Natural killer cell (primary cell): ENCODE measurements around the gene STT3B. TPM values are rescaled to one million over a fixed set of nuclear protein-coding genes. Genes with fewer than 3 reads are reported as not detected.

Experiments used
- ATAC-seq, 3 donors: fragments of 150-1000 bp in 2 of 3; fragments of 200-7000 bp in 1 of 3; cut with Tn5 transposase; 1 replicate in 1 of 3; 2 replicates in 2 of 3; pipeline ENCODE4 v1.10.0; 2021; ENCODE audit warnings: mild to moderate bottlenecking in 2 of 3, moderate library complexity in 2 of 3
- DNase-seq, 2 donors: peaks; one replicate each; pipeline versions ENCODE4 v3.0.0 to v3.0.0-alpha.2; 2013 to 2021; ENCODE audit warnings: mixed read lengths in 1 of 2
- H3K27ac ChIP-seq: one replicate; pipeline ENCODE4 v1.5.1; 2013; ENCODE audit warnings: mild to moderate bottlenecking, low read length
- H3K27me3 ChIP-seq: one replicate; pipeline ENCODE4 v1.6.1; 2013; ENCODE audit warnings: low read length; ENCODE audit not compliant: control insufficient read depth, insufficient read depth
- H3K36me3 ChIP-seq: one replicate; pipeline ENCODE4 v1.6.1; 2013; ENCODE audit warnings: low read length; ENCODE audit not compliant: control insufficient read depth, insufficient read depth
- H3K4me1 ChIP-seq: one replicate; pipeline ENCODE4 v1.6.1; 2013; ENCODE audit warnings: low read length; ENCODE audit not compliant: control insufficient read depth, insufficient read depth
- H3K4me3 ChIP-seq: one replicate; pipeline ENCODE4 v1.5.1; 2013; ENCODE audit warnings: low read length
- H3K9me3 ChIP-seq: one replicate; pipeline ENCODE4 v1.6.1; 2013; ENCODE audit warnings: low read length; ENCODE audit not compliant: control insufficient read depth, insufficient read depth
- H3K27ac Mint-ChIP-seq, 2 donors: one replicate each; pipeline ENCODE4 v1.8.0; 2022; ENCODE audit warnings: mild to moderate bottlenecking in 2 of 2, mixed read lengths in 2 of 2, moderate library complexity in 1 of 2
- H3K27me3 Mint-ChIP-seq, 2 donors: one replicate each; pipeline ENCODE4 v1.8.0; 2022; ENCODE audit warnings: low read depth in 2 of 2, mixed read lengths in 2 of 2
- H3K36me3 Mint-ChIP-seq: one replicate; pipeline ENCODE4 v1.8.0; 2022; ENCODE audit warnings: mixed read lengths
- H3K4me1 Mint-ChIP-seq, 2 donors: one replicate each; pipeline ENCODE4 v1.8.0; 2022; ENCODE audit warnings: mixed read lengths in 2 of 2
- H3K4me3 Mint-ChIP-seq: one replicate; pipeline ENCODE4 v1.8.0; 2022; ENCODE audit warnings: mild to moderate bottlenecking, moderate library complexity, mixed read lengths
- H3K9me3 Mint-ChIP-seq, 2 donors: one replicate each; pipeline ENCODE4 v1.8.0; 2022; ENCODE audit warnings: mixed read lengths in 2 of 2
- WGBS: methylation state at CpG from one replicate; pipeline ENCODE4 v1.1.7; 2013; ENCODE audit warnings: missing lambda C conversion rate; ENCODE audit not compliant: insufficient coverage; 5-methylcytosine and 5-hydroxymethylcytosine counted together
- intact Hi-C: fragments of 100-400 bp; cut with micrococcal nuclease; formaldehyde crosslinking; loops from one replicate; pipeline ENCODE4 v1.14.2; 2022
- total RNA-seq, 4 donors: library from RNA; stranded (reverse); fragments of 120-200 nt in 1 of 4; gene quantifications; one replicate each; pipeline versions ENCODE4 v1.2.3 to v1.2.4, GENCODE V29; 2013 to 2022
- TF ChIP-seq, protein P1 (sequence below): fragments of 200-600 bp; IDR thresholded peaks from one replicate; pipeline ENCODE4 v1.8.0; 2022; ENCODE audit warnings: antibody characterized with exemption

The STT3B gene
- total RNA-seq, 3 donors from 2014 or later (not counting 1 experiment from before 2014, with no cell fraction given): 83.4 to 132 (median 99.0) TPM

DNA sequence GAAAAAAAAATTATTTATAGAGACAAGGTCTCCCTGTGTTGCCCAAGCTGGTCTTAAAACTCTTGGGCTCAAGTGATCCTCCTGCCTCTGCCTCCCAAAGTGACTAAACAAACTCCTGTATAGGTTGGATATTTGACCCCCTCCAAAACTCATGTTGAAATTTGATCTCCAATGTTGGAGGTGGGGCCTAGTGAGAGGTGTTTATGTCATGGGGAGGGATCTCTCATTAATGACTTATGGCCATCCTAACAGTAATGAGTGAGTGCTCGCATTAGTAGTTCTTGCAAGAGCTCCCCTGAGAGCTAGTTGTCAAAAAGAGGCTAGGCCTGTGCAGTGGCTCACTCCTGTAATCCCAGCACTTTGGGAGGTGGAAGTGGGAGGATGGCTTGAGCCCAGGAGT, 141.2 kb downstream of the STT3B start:
- Histone ChIP-seq H3K27ac (no peak overlapping the region), H3K4me1 (no peaks in the 10 kb centered on the region), H3K36me3 (no peaks in the 10 kb centered on the region), H3K4me3 (no peak overlapping the region), H3K27me3 (no peaks in the 10 kb centered on the region), H3K9me3 (no peaks in the 10 kb centered on the region)
- no peaks in the 10 kb centered on the region for H3K27me3 Mint-ChIP-seq
- 91% methylated on average over 1 of the region's 1 CpG for whole genome bisulfite sequencing
- H3K4me1 Mint-ChIP-seq: no peaks in the 10 kb centered on the region
- H3K27ac Mint-ChIP-seq: no peak overlapping the region
- no peak for ATAC-seq
- TF ChIP-seq, protein P1, sequence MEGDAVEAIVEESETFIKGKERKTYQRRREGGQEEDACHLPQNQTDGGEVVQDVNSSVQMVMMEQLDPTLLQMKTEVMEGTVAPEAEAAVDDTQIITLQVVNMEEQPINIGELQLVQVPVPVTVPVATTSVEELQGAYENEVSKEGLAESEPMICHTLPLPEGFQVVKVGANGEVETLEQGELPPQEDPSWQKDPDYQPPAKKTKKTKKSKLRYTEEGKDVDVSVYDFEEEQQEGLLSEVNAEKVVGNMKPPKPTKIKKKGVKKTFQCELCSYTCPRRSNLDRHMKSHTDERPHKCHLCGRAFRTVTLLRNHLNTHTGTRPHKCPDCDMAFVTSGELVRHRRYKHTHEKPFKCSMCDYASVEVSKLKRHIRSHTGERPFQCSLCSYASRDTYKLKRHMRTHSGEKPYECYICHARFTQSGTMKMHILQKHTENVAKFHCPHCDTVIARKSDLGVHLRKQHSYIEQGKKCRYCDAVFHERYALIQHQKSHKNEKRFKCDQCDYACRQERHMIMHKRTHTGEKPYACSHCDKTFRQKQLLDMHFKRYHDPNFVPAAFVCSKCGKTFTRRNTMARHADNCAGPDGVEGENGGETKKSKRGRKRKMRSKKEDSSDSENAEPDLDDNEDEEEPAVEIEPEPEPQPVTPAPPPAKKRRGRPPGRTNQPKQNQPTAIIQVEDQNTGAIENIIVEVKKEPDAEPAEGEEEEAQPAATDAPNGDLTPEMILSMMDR: no peak
- H3K36me3 Mint-ChIP-seq: no peaks in the 10 kb centered on the region
- no peak overlapping the region for H3K4me3 Mint-ChIP-seq
- DNase-seq: no peak
- no peaks in the 10 kb centered on the region for H3K9me3 Mint-ChIP-seq
- intact Hi-C loops: no loop called here

DNA sequence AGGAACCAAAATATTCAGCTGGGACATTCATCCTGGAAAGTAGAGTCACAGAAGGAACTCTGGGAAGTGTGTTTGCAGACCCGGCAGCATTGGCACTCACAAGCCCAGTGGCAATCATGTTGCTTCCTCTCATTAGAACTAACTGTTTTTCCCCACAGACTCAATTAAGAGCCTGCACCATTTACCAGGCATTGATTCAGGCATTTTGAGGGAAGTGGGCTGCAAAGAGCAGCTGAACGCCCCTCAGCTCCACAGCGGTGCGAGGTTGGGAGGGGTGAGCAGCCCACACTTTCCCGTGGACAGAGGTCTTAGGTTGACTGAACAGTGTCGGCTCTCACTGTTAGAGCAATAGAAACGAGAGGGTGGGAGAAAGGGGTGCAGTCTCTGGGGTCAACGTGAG, 143.8 kb downstream of the STT3B start:
- intact Hi-C loops: no loop called here
- no peaks in the 10 kb centered on the region for H3K4me1 ChIP-seq
- no peaks in the 10 kb centered on the region for H3K36me3 Mint-ChIP-seq
- H3K27me3 ChIP-seq: no peaks in the 10 kb centered on the region
- no peak overlapping the region for H3K4me3 ChIP-seq
- H3K4me3 Mint-ChIP-seq: no peak overlapping the region
- no peaks in the 10 kb centered on the region for H3K9me3 Mint-ChIP-seq
- H3K36me3 ChIP-seq: no peaks in the 10 kb centered on the region
- no peak overlapping the region for H3K27ac Mint-ChIP-seq
- no peak for DNase-seq
- no peak for ATAC-seq
- H3K9me3 ChIP-seq: no peaks in the 10 kb centered on the region
- 92% methylated on average over 8 of the region's 8 CpGs for WGBS
- TF ChIP-seq, protein P1: no peak
- no peak overlapping the region for H3K27ac ChIP-seq
- no peaks in the 10 kb centered on the region for H3K4me1 Mint-ChIP-seq
- no peaks in the 10 kb centered on the region for H3K27me3 Mint-ChIP-seq

DNA sequence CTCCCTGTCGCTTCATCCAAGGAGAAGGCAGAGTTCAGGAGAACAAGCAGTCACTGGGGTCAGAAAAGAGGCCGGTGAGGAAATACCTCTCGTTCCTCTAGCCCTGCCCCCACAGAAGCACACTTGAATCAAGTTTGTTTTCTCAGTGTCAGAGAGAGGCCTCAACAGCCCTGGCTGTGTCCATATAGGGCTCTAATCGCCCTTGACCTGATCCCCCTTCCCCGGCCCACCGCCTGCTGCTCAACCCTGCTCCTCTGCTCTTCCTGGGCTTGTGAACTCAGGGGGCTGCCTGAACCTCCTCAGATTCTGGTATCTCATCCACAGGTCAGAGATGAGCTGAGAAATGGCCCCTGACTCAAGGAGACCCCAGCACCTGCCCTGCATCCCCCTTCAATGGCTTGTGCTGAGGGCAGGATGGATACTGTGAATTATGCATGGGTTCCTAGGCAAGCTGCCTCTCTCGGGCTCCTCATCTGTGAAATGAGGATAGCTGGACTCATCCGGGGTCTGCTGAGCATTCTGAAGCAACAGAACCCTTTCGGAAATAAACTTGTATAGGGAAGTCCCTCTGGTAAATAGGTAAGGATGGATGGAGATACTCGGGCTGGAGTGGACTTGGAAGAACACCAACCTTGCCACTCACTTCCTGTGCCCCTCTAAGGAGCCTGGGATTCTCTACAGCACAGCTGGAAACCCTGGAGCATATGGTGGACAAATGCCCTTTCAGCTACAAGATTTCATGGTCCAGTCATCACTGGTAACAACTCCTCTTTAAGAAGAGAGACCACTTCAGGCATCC, 147.5 kb downstream of the STT3B start:
- Histone ChIP-seq H3K27me3 (no peaks in the 10 kb centered on the region), H3K9me3 (no peaks in the 10 kb centered on the region), H3K4me3 (no peak overlapping the region), H3K36me3 (no peaks in the 10 kb centered on the region), H3K27ac (no peak overlapping the region), H3K4me1 (no peaks in the 10 kb centered on the region)
- no peak overlapping the region for H3K4me3 Mint-ChIP-seq
- no peaks in the 10 kb centered on the region for H3K4me1 Mint-ChIP-seq
- H3K27me3 Mint-ChIP-seq: no peaks in the 10 kb centered on the region
- H3K27ac Mint-ChIP-seq: no peak overlapping the region
- DNase-seq (no peak), ATAC-seq (no peak)
- no peaks in the 10 kb centered on the region for H3K9me3 Mint-ChIP-seq
- intact Hi-C loops: no loop called here
- 92% methylated on average over 10 of the region's 10 CpGs for WGBS
- TF ChIP-seq, protein P1: no peak
- no peaks in the 10 kb centered on the region for H3K36me3 Mint-ChIP-seq
